ENCODE measurements around the gene WNK2. TPM values are rescaled to one million over a fixed set of nuclear protein-coding genes. Genes with fewer than 3 reads are reported as not detected.
A peak's percentile ranks its signal among the peaks of the same experiment; 100 is the strongest.

The WNK2 gene
- total RNA-seq, 2 experiments from 2014 or later = not detected

DNA sequence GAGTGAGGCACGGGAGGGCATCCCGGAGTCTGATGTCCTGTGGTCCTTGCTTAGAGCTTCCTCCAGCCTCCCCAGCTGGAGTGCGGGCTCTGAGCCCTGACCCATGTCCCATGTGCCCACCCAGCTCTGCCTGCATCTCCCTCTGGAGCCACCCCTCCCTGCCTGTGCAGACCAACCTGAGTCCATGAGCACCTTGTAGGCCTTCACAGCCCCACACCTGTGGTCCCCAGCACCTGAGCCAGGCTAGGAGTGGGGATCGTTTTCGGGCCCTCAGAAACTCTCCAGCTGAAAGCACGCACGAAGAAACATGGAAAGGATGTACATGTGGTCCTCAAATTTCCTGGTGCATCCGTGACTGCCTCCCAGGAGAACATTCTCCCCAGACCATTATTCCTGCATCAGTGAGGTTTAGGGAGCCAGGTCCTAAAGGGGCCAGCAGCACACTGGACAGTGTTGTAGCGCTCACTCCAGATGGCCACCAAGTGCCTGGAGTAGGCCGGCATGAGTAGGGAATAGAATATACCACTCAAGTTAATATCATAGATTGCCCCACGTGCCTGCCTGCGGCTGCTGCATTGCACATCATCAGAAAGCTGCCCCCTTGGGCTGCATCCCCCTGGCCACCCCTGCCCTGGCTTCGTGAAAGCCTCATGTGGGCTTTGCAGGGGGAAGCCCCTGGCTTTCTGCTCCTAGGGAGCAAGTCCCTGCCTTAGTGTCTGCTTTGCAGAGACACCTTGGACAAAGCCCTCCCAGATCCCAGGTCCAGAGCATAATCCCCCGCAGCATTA is 80.6 kb downstream of the WNK2 start:
- POLR2A ChIA-PET = no interaction called here
- Mint-ChIP-seq H3K27me3 (peaks cover 2% of the 10 kb centered on the region), H3K9me3 (no peaks in the 10 kb centered on the region), H3K4me3 (no peak overlapping the region), H3K36me3 (ENCODE audit: low read depth) (no peaks in the 10 kb centered on the region), H3K4me1 (peaks cover 11% of the 10 kb centered on the region), H3K27ac (no peak overlapping the region)
- no peak for DNase-seq
- CTCF ChIA-PET = no interaction called here

- no peak for DNase-seq
- POLR2A ChIA-PET = no interaction called here
These were observed 81.5 kb downstream of the WNK2 start for GRCh38 chr9:93265301-93265971.

DNA sequence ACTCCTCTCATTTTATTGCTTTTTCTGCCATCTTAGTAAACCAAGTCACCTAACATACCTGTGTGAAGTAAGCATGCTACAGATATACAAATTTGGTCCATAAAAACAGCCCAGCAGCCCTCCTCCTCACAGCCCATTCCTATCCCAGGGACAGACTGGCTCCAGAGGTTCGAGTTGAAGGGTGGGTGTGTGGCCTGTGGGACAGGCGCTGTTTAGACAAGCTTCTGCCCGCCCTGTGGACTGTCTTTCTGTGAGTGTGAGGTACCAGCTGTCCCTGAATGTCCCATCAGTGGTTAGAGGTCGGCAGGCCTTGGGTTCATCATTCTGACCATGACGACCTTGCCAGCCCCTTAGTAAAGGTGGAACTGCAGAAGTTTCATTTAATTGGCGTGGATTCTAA is 82.0 kb downstream of the WNK2 start:
- no peak overlapping the region for H3K27ac Mint-ChIP-seq

More at GRCh38 chr9:93265301-93265971, 81.5 kb downstream of the WNK2 start:
- Mint-ChIP-seq H3K27me3 (peaks cover 2% of the 10 kb centered on the region), H3K9me3 (no peaks in the 10 kb centered on the region), H3K27ac (no peak overlapping the region), H3K4me1 (peaks cover 11% of the 10 kb centered on the region), H3K4me3 (no peak overlapping the region), H3K36me3 (ENCODE audit: low read depth) (no peaks in the 10 kb centered on the region)
- CTCF ChIA-PET = no interaction called here

GRCh38 chr9:93266521-93267001 is 82.6 kb downstream of the WNK2 start:
- H3K9me3 Mint-ChIP-seq = peaks cover 4% of the 10 kb centered on the region
- H3K36me3 Mint-ChIP-seq (ENCODE audit: low read depth) = no peaks in the 10 kb centered on the region
- peaks cover 5% of the 10 kb centered on the region for H3K27me3 Mint-ChIP-seq
- H3K4me3 Mint-ChIP-seq = no peak overlapping the region
- no peak for DNase-seq
- CTCF ChIA-PET = no interaction called here
- no peak overlapping the region for H3K27ac Mint-ChIP-seq
- peaks cover 11% of the 10 kb centered on the region for H3K4me1 Mint-ChIP-seq
- POLR2A ChIA-PET = no interaction called here

More for the DNA sequence above, 82.0 kb downstream of the WNK2 start:
- Mint-ChIP-seq H3K27me3 (peaks cover 2% of the 10 kb centered on the region), H3K4me1 (peaks cover 11% of the 10 kb centered on the region), H3K36me3 (ENCODE audit: low read depth) (no peaks in the 10 kb centered on the region), H3K4me3 (no peak overlapping the region), H3K9me3 (no peaks in the 10 kb centered on the region)
- DNase-seq = peak; percentile 1
- ChIA-PET POLR2A (no interaction called here), CTCF (no interaction called here)

- ChIA-PET POLR2A (no interaction called here), CTCF (no interaction called here)
- H3K27ac Mint-ChIP-seq = no peak overlapping the region
- H3K27me3 Mint-ChIP-seq = peaks cover 9% of the 10 kb centered on the region
- DNase-seq = no peak
- H3K4me3 Mint-ChIP-seq = no peak overlapping the region
- peaks cover 8% of the 10 kb centered on the region for H3K9me3 Mint-ChIP-seq
- no peaks in the 10 kb centered on the region for H3K36me3 Mint-ChIP-seq (ENCODE audit: low read depth)
- H3K4me1 Mint-ChIP-seq = peaks cover 13% of the 10 kb centered on the region
These were observed 83.2 kb downstream of the WNK2 start for GRCh38 chr9:93267091-93267541.

DNA sequence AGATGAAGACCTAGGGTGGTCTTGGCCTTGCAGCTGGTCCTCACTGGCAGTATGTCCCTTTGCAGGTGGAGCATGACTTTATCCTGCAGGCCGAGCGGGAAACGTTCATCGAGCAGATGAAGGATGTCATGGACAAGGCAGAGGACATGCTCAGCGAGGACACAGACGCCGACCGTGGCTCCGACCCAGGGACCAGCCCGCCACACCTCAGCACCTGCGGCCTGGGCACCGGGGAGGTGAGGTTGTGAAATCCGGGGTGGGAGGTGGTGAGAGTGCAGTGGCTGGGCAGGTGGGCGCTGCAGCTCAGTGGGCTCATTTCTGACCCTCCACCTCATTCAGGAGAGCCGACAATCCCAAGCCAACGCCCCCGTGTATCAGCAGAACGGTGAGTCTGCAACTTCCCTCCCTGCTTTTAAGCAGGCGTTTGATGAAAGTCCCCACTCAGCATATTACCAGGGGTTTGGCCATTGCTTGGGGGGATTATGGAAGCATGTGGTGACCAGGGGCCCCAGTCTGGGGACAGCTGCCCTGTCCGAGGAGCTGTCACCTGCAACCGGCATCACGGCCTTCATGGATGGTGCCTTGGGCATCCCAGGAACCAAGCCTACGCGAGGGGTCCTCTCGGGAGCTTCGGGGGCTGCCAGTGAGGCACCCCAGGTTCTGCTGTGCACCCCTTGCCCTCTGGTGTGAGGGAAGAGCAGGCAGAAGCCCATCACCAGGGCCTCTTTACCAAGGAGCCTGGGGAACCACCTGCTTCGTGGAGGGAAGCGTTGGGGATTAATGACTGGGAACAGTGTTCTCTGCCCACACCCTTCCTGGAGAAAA is 84.0 kb downstream of the WNK2 start:
- Mint-ChIP-seq H3K4me3 (no peak overlapping the region), H3K27me3 (peaks cover 9% of the 10 kb centered on the region), H3K4me1 (peaks cover 13% of the 10 kb centered on the region), H3K9me3 (peaks cover 9% of the 10 kb centered on the region), H3K36me3 (ENCODE audit: low read depth) (no peaks in the 10 kb centered on the region), H3K27ac (no peak overlapping the region)
- DNase-seq = no peak
- ChIA-PET POLR2A (no interaction called here), CTCF (no interaction called here)

GRCh38 chr9:93268551-93269314 is 84.8 kb downstream of the WNK2 start:
- ChIA-PET POLR2A (no interaction called here), CTCF (interaction anchor here (0.6 kb wide), 1 partner anchor 241 kb away, joined by 3 read pairs; no protein-coding TSS in a partner anchor)
- H3K4me3 Mint-ChIP-seq = no peak overlapping the region
- no peak for DNase-seq
- no peak overlapping the region for H3K27ac Mint-ChIP-seq
- peaks cover 11% of the 10 kb centered on the region for H3K9me3 Mint-ChIP-seq
- no peaks in the 10 kb centered on the region for H3K36me3 Mint-ChIP-seq (ENCODE audit: low read depth)
- H3K27me3 Mint-ChIP-seq = peaks cover 9% of the 10 kb centered on the region
- H3K4me1 Mint-ChIP-seq = peaks cover 13% of the 10 kb centered on the region

GRCh38 chr9:93270976-93271375 is 87.0 kb downstream of the WNK2 start:
- ChIA-PET POLR2A (no interaction called here), CTCF (no interaction called here)
- Mint-ChIP-seq H3K4me1 (peaks cover 13% of the 10 kb centered on the region), H3K36me3 (ENCODE audit: low read depth) (no peaks in the 10 kb centered on the region), H3K4me3 (no peak overlapping the region), H3K27ac (no peak overlapping the region), H3K9me3 (peaks cover 11% of the 10 kb centered on the region), H3K27me3 (peaks cover 21% of the 10 kb centered on the region)
- peak; percentile 1 for DNase-seq

- DNase-seq = no peak
- H3K27ac Mint-ChIP-seq = no peak overlapping the region
- H3K36me3 Mint-ChIP-seq (ENCODE audit: low read depth) = no peaks in the 10 kb centered on the region
- H3K9me3 Mint-ChIP-seq = peaks cover 4% of the 10 kb centered on the region
- peaks cover 49% of the 10 kb centered on the region for H3K27me3 Mint-ChIP-seq
- H3K4me1 Mint-ChIP-seq = no peaks in the 10 kb centered on the region
- ChIA-PET POLR2A (no interaction called here), CTCF (no interaction called here)
- H3K4me3 Mint-ChIP-seq = no peak overlapping the region
These were observed 93.0 kb downstream of the WNK2 start for GRCh38 chr9:93276973-93277372.

DNA sequence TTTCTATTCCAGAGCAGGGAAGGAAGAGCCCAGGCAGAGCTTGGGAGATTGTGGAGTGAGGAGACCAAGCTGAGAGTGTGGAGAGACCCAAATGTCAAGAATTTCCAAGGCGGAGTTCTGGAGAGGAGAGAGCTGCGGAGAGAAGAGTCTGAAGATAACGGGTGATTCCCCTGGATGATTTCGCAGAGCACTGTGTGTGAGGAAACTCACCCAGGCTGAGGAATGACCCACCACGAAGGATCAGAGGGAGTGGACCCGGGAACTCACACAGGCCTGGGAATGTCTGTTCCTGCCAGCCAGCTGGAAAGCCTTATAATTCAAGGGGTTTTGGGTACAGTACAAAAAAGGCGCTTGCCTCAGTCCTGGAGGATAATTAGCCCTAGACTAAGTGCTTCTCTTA is 94.2 kb downstream of the WNK2 start:
- Mint-ChIP-seq H3K27me3 (peaks cover 60% of the 10 kb centered on the region), H3K9me3 (peaks cover 2% of the 10 kb centered on the region), H3K4me1 (no peaks in the 10 kb centered on the region), H3K36me3 (ENCODE audit: low read depth) (no peaks in the 10 kb centered on the region), H3K27ac (no peak overlapping the region), H3K4me3 (no peak overlapping the region)
- POLR2A ChIA-PET = no interaction called here
- no peak for DNase-seq
- CTCF ChIA-PET = interaction anchor here (0.8 to 1.5 kb wide), 2 partner anchors 12 to 299 kb away, joined by 3 read pairs; no protein-coding TSS in a partner anchor

- CTCF ChIA-PET = no interaction called here
These were observed 96.8 kb downstream of the WNK2 start for GRCh38 chr9:93280661-93281259.

More at GRCh38 chr9:93280661-93281259, 96.8 kb downstream of the WNK2 start:
- Mint-ChIP-seq H3K27me3 (peaks cover 64% of the 10 kb centered on the region), H3K4me1 (no peaks in the 10 kb centered on the region), H3K27ac (no peak overlapping the region), H3K36me3 (ENCODE audit: low read depth) (no peaks in the 10 kb centered on the region), H3K4me3 (no peak overlapping the region), H3K9me3 (no peaks in the 10 kb centered on the region)
- no peak for DNase-seq
- POLR2A ChIA-PET = no interaction called here
